GM12878 (cell line): ENCODE measurements around the gene FERMT3. TPM values are rescaled to one million over a fixed set of nuclear protein-coding genes. Genes with fewer than 3 reads are reported as not detected.

Source experiments
- BHLHE40 ChIP-seq, 2 experiments: fragments of 450-650 bp in 1 of 2; IDR thresholded peaks; 2 replicates each; pipeline ENCODE4 v1.6.1; 2011 to 2017; ENCODE audit warnings: low read depth in 2 of 2, borderline replicate concordance in 1 of 2, improper control_type of control experiment in 1 of 2, low read length in 1 of 2, mild to moderate bottlenecking in 1 of 2
- HDGF ChIP-seq: fragments of 450-650 bp; IDR thresholded peaks from 2 replicates; pipeline ENCODE4 v1.6.1; 2016; ENCODE audit warnings: antibody characterized with exemption
- IKZF1 ChIP-seq: fragments of 450-650 bp; conservative IDR thresholded peaks from 2 replicates; pipeline ENCODE4 v1.6.1; 2017; ENCODE audit warnings: antibody characterized with exemption, mild to moderate bottlenecking
- KLF5 ChIP-seq: fragments of 450-650 bp; IDR thresholded peaks from 2 replicates; pipeline ENCODE4 v1.6.1; 2014; ENCODE audit warnings: mild to moderate bottlenecking; ENCODE audit not compliant: partially characterized antibody
- NR2C1 ChIP-seq: fragments of 450-650 bp; IDR thresholded peaks from 2 replicates; pipeline ENCODE4 v1.6.1; 2017; ENCODE audit warnings: antibody characterized with exemption, mild to moderate bottlenecking, moderate library complexity
- POLR2A ChIP-seq: IDR thresholded peaks from 2 replicates; pipeline ENCODE4 v1.6.1; 2011; ENCODE audit warnings: low read depth, mild to moderate bottlenecking, low read length
- POLR2AphosphoS5 ChIP-seq: IDR thresholded peaks from 2 replicates; pipeline ENCODE4 v1.6.1; 2011; ENCODE audit warnings: mild to moderate bottlenecking, low read length, inconsistent platforms
- RAD21 ChIP-seq: IDR thresholded peaks from 2 replicates; pipeline ENCODE4 v1.6.1; 2011; ENCODE audit warnings: mild to moderate bottlenecking, low read depth, low read length, moderate library complexity; ENCODE audit not compliant: insufficient read depth
- RUNX3 ChIP-seq: IDR thresholded peaks from 2 replicates; pipeline ENCODE4 v1.6.1; 2012; ENCODE audit warnings: low read length, inconsistent platforms
- SKIL ChIP-seq: fragments of 450-650 bp; IDR thresholded peaks from 2 replicates; pipeline ENCODE4 v1.6.1; 2017; ENCODE audit warnings: mild to moderate bottlenecking, low read depth, inconsistent platforms; ENCODE audit not compliant: poor library complexity, severe bottlenecking
- SMAD1 ChIP-seq: fragments of 450-650 bp; IDR thresholded peaks from 2 replicates; pipeline ENCODE4 v1.6.1; 2018; ENCODE audit warnings: mild to moderate bottlenecking, low read depth; ENCODE audit not compliant: partially characterized antibody
- SMAD5 ChIP-seq: IDR thresholded peaks from 2 replicates; pipeline ENCODE4 v1.6.1; 2016; ENCODE audit warnings: antibody characterized with exemption, low read depth
- SMC3 ChIP-seq: IDR thresholded peaks from 2 replicates; pipeline ENCODE4 v1.6.1; 2011; ENCODE audit warnings: low read length, improper control_type of control experiment, borderline replicate concordance
- SP1 ChIP-seq: IDR thresholded peaks from one replicate; pipeline ENCODE4 v1.6.1; 2011; ENCODE audit warnings: low read depth, low read length
- TCF12 ChIP-seq: IDR thresholded peaks from 2 replicates; pipeline ENCODE4 v1.6.1; 2011; ENCODE audit warnings: low read depth, mild to moderate bottlenecking, low read length
- ZSCAN29 ChIP-seq: fragments of 450-650 bp; IDR thresholded peaks from 2 replicates; pipeline ENCODE4 v1.6.1; 2017; ENCODE audit warnings: mild to moderate bottlenecking, moderate library complexity
- polyA plus RNA-seq, 11 experiments: library from polyadenylated mRNA; depleted of rRNA in 4 of 11; unstranded in 6 of 11; stranded (reverse) in 5 of 11; fragments of >200 nt; fragmentation: Nextera tagmentation in 4 of 11; fragmentation: Illumina TruSeq in 1 of 11; extraction: Ambion mirVana in 4 of 11; extraction: Trizol in 1 of 11; gene quantifications; 1 replicate in 1 of 11; 2 replicates in 10 of 11; pipeline versions ENCODE4 v1.2.1 to v1.2.3, GENCODE V29; 2011 to 2016; ENCODE audit warnings: inconsistent platforms in 2 of 11, missing spikeins in 2 of 11, low read depth in 1 of 11
- total RNA-seq, 4 experiments: library from RNA; depleted of rRNA in 3 of 4; stranded (reverse); fragments of >200 nt in 3 of 4; fragmentation: Illumina TruSeq in 1 of 4; extraction: Trizol in 1 of 4; gene quantifications; 2 replicates each; pipeline versions ENCODE4 v1.2.1 to v1.2.3, GENCODE V29; 2013 to 2021
- TF ChIP-seq, protein P1 (sequence below): fragments of 450-650 bp; IDR thresholded peaks from 2 replicates; pipeline ENCODE4 v1.6.1; 2017; ENCODE audit warnings: mild to moderate bottlenecking, moderate library complexity

FERMT3 gene
- total and polyA plus RNA-seq, 10 of the 15 experiments (the other 5 are each of a cell fraction or from before 2014, with no cell fraction given), result 2.0 to 211 (median 114) TPM

DNA sequence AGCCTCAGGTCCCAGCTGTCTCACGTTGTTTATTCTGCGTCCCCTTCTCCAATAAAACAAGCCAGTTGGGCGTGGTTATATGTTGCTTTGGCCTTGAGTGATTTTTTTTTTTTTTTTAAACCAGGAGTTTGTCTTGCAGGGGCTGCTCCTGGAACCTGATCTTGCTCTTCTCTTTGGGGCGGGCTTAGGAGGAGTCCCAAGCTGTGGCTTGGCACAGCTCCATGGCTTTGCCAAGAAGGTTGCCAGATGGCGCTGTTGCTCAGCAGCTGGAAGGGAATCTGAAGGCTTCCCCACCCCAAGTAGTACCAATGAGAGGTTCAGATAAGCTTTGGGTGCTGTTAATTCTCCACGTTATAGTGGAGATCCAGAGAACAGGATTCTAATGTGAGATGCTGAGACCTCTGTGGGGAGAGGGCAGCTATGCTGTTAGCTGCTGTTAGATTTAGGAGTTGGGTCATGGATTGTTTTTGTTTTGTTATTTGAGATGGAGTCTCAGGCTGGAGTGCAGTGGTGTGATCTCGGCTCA lies 2.0 kb upstream of the FERMT3 start (continued):
- TF ChIP-seq, protein P1, sequence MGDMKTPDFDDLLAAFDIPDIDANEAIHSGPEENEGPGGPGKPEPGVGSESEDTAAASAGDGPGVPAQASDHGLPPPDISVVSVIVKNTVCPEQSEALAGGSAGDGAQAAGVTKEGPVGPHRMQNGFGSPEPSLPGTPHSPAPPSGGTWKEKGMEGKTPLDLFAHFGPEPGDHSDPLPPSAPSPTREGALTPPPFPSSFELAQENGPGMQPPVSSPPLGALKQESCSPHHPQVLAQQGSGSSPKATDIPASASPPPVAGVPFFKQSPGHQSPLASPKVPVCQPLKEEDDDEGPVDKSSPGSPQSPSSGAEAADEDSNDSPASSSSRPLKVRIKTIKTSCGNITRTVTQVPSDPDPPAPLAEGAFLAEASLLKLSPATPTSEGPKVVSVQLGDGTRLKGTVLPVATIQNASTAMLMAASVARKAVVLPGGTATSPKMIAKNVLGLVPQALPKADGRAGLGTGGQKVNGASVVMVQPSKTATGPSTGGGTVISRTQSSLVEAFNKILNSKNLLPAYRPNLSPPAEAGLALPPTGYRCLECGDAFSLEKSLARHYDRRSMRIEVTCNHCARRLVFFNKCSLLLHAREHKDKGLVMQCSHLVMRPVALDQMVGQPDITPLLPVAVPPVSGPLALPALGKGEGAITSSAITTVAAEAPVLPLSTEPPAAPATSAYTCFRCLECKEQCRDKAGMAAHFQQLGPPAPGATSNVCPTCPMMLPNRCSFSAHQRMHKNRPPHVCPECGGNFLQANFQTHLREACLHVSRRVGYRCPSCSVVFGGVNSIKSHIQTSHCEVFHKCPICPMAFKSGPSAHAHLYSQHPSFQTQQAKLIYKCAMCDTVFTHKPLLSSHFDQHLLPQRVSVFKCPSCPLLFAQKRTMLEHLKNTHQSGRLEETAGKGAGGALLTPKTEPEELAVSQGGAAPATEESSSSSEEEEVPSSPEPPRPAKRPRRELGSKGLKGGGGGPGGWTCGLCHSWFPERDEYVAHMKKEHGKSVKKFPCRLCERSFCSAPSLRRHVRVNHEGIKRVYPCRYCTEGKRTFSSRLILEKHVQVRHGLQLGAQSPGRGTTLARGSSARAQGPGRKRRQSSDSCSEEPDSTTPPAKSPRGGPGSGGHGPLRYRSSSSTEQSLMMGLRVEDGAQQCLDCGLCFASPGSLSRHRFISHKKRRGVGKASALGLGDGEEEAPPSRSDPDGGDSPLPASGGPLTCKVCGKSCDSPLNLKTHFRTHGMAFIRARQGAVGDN, result no peak
- TF ChIP-seq RAD21 (peak; percentile 82), SP1 (no peak), SMAD5 (no peak), KLF5 (no peak), SKIL (peak; percentile 46), SMAD1 (peak; percentile 90), ZSCAN29 (no peak), HDGF (0 out of 2 replicates have a peak, but pooled peaks have one; percentile 10), BHLHE40 (IDR thresholded peaks at IDR 0.05; ENCODE audit: borderline replicate concordance in 1 of 2, low read depth in 2 of 2, low read length in 1 of 2) (peak; percentile 14 to 49; a peak in 1 of 4 replicates), TCF12 (0 out of 2 replicates have a peak, but pooled peaks have one; percentile 47), POLR2A (peak; percentile 34; the same call in 1 of the 2 replicates), IKZF1 (0 out of 2 replicates have a peak, but pooled peaks have one; percentile 25), POLR2AphosphoS5 (peak; percentile 62; the same call in 1 of the 2 replicates), RUNX3 (peak; percentile 85), NR2C1 (no peak), SMC3 (peak; percentile 67; the same call in 1 of the 2 replicates)
